HG03108 (cell line): ENCODE results near the gene PLXDC1.

Experiments
- ATAC-seq: cut with Tn5 transposase; IDR thresholded peaks from one replicate; pipeline ENCODE4 v1.9.1; 2021; ENCODE audit warnings: moderate library complexity; ENCODE audit not compliant: unreplicated experiment

Gene PLXDC1

GRCh38 chr17:39158623-39159022 lies 7.2 kb upstream of the PLXDC1 start:
- ATAC-seq: no peak

DNA sequence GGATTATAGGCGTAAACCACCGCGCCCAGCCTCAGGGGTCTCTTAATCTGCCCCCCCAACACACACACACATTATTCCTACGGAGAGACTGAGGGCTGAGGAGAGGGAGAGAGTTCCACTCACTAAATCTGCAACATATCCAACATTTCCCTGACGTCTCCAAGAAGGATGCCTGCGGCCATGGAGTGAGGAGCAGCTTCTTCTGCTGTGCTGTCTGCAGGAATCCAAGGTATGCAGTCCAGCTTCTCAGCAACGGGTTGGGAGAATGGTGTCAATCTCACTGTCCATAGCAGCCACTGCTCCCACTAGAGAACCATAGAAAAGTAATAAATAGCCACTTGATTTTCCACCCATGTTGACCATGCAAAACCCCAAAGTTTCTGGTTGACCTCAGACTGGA lies 5.1 kb upstream of the PLXDC1 start:
- ATAC-seq: no peak

- no peak for ATAC-seq
Measured at GRCh38 chr17:39155654-39156053, 4.2 kb upstream of the PLXDC1 start.

DNA sequence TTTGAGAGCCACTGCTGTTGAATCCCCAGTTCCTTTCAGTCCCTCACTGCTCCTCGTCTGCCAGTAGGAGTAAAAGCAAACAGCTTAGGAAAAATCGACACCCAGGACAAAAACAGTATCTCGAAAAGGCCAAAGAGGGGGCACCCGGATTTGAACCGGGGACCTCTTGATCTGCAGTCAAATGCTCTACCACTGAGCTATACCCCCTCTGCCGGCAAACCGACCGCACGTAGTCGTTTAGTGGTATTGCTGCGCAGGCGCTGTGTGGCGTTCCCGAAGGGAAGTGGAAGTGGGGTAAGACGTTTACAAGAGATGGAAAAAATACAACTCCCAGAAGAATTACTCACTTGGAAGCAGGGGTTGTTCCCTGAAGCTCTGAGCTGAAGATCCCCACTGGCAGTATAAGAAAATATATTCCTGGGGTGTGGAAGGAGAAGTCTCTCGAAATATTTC lies 2.2 kb upstream of the PLXDC1 start:
- ATAC-seq: peak; percentile 48

DNA sequence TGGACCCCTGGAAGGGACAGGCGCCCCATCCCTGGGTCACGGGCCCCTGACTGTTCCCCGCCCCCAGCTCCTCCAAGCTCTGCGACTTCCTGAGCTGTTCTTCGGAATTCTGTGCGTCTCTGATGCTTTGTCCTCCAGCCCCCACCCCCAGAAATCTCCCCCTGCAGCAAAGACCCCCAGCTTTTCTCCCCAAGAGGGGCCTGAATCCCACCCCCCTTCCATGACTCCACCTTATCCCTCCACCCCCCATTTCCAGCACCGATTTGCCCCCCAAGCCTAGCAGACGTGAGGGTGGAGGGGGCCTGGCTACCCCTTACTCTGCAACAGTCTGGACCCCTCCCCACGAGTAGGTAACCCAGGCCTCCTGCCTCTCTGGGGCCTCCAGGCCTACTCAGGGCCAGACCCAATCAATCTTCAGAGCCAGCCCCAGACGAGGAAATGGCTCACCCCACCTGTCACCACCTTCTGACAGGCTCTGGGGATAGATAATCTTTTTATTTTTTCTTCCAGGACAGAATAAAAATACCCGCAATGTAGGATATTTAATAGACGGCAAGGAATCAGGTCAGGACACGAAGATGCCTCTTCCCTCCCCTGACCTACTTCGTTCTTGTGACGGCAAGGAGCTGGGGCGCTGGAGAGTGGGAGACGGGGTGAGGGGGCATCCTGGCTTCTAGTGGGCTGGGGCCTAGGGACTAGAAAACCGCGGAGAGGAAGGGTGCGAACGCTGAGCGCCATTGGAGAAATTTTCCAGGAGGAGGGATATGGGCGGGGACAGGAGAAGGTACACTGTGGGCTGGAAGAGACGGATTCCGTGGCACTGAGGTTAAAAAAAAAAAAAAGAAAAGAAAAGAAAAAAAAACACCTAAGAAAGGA lies 744 bp upstream of the PLXDC1 start:
- no peak for ATAC-seq

DNA sequence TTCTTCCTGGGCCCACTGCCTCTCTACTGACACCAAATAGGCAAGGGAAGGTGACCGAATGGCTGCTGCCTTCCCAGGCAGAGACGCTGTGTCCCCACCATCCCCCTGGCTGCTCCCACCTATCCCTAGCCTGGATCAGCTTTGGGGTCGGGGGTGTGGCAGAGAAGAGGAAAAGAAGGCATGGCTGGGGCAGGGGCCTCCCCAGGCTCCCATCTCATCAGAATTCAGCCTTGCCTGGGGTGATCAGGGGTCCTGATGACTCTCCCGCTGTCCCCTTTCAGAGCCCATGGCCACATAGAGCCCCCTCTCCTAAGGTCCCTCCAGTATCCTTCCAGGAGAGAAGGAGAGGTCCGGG lies 665 bp downstream of the PLXDC1 start:
- no peak for ATAC-seq

- ATAC-seq: no peak
Measured at GRCh38 chr17:39150104-39150634, 1.3 kb downstream of the PLXDC1 start.

- no peak for ATAC-seq
Measured at GRCh38 chr17:39147221-39148185, 3.9 kb downstream of the PLXDC1 start.

DNA sequence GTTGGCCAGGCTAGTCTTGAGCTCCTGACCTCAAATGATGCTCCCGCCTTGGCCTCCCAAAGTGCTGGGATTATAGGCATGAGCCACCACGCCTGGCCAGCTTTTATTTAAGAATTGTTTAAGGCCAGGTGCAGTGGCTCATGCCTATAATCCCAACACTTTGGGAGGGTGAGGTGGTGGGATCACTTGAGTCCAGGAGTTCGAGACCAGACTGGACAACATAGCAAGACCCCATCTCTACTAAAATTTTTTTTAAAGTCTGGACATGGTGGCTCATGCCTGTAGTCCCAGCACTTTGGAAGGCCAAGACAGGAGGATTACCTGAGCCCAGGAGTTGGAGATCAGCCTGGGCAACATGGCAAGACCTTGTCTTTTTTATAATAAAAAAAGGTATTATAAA lies 5.2 kb downstream of the PLXDC1 start:
- no peak for ATAC-seq

DNA sequence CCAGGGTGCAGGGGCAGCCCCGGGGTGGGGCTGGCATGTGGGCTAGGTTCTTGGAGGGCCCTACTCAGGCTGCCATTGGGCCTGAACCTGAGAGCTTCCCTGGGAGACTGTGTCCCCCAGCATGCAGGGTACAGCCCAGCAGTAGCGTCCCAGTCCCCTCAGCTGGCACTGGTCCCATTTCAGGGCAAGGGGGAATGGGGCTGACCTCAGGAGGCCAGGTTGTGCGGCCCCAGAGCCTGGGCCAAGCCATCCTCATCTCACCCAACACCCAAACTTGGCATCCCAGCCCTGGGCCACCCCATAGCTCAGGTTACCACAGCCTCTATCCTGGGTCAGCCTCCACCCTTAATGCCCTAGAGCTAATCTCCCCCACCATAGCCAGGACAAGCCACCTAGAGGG lies 6.3 kb downstream of the PLXDC1 start:
- ATAC-seq: no peak

DNA sequence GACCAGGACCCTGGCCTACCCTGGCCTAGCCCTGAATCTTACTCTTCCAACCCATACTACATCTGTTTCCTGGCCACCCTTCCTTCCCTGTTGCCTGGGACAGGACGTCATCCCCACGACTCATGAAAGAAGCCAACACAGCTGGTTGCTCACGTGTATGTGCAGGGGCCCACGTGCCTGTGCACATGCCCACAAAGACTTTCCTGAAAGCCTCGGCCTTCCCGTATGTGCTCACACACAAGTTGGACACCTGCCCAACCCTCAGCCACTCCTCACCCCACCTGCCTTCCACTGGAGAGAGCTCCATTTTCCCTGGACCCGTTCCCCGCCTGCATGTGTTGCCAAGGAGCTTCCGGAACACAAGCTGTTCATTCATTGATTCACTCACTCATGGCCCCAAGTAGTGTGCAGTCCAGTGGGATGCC lies 7.0 kb downstream of the PLXDC1 start:
- ATAC-seq: no peak

DNA sequence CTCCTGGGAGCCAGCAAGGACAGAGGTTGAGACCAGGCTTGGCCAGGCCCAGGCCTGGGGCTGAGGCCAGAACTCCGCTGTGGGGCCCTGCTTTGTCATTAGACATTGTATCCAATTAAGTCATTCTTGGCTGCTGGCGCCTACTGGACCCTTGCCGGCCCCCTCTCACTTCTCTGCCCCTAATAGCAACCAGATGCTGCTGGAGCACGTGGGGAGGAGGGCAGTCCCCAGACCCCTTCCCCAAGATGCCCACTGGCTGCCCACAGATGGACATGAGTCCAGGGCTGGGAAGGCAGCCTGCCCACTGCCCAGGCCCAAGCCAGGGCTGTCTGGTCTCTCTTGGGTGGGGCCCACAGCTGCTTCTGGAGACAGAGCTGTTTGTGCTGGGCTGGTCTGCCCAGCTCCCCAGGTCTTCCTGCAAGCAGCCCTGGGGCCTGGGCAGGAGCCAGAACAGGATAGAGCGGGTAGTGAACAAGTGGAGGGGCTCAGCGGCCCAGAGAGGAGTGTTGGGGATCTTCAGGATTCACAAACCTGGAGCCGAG lies 7.8 kb downstream of the PLXDC1 start:
- ATAC-seq: no peak

GRCh38 chr17:39141915-39142664 lies 9.3 kb downstream of the PLXDC1 start:
- no peak for ATAC-seq

- ATAC-seq: no peak
Measured at GRCh38 chr17:39141294-39141693, 10.1 kb downstream of the PLXDC1 start.

DNA sequence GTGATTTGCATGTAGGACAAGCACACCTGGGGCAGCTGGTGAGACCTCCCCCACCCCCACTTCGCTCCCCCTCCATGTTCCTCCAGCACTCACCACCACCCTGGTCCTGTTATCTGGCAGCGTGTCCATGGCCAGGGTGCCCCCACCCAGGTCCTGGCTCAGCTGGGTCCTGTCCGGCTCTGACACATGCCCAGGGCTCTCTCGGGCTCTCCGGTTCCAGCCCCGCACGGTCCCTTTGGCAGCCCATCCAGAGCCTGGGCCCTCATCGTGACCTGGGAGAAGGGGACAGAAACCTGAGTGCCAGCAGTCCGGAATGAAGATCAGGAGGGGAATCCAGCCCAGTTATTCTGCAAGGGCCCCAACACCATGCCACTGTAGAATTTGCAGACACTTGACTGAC lies 11.9 kb downstream of the PLXDC1 start:
- ATAC-seq: no peak

DNA sequence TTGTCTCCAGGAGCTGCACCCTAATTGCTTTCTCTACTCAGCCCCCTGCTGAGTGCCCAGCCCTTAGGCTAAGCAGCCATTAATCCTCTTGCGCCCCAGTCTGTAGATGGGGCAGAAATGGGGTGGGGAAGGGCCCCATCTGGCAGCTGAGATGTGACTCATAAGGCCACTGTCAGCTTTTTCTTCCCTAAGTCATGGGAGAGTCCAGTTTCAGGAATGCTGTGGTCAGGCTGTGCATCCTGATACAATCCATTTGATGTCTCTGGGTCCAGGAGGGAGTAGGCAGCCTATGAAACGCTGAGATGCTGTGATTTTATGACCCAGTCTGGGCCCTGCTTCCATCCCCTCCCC lies 12.3 kb downstream of the PLXDC1 start:
- ATAC-seq: no peak

DNA sequence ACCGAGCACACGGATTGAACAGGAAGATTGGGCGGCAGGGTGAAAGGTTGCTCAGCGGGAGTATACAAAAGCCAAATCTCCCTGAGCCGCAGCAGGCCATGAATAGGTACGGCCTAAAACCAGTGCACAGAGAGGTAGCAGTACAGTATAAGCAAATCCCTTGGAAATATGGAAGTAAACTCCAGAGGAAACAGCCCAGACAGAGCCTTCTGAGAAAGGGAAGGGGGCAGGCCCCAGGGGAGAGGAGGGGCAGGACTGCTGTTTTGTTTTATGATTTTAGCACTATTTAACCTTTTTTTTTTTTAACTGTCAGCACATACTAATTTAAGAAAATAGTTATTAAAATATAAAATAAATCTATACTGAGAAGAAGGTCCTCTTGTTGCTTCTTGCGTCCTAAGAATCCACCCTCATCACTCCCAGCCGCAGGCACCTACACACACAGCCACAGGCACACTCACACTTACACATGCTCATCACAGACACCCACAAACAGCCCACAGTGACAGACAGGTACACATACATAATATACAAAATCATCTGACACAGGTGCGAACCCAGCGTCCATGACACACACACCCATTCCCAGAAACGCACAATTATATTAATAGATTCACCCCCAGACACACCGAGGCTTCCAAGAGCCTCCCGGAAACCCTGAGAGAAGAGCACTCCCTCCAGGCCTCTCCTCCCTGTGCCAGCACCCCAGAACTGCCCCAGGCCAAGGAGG lies 12.8 kb downstream of the PLXDC1 start:
- no peak for ATAC-seq

DNA sequence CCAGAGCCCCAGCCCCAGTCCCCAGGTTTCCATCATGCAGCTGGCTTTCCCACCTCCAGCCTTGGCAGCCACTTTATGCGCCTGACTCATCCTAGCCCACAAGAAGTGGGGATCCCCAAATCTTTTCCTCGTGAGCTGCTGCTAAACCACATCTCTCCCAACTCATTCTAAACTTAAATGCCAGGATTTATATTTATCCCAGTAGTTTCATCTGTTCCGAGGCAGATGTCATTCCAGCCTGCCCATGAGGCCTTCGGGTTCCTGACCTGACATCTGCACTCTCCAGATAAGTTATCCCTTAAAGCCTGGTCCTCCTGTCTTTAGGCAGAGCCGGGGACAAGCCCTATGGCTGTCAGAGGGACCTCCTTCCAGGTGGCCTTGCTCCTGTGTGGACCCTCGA lies 16.6 kb downstream of the PLXDC1 start:
- ATAC-seq: no peak

- no peak for ATAC-seq
Measured at GRCh38 chr17:39132192-39132610, 19.2 kb downstream of the PLXDC1 start.

DNA sequence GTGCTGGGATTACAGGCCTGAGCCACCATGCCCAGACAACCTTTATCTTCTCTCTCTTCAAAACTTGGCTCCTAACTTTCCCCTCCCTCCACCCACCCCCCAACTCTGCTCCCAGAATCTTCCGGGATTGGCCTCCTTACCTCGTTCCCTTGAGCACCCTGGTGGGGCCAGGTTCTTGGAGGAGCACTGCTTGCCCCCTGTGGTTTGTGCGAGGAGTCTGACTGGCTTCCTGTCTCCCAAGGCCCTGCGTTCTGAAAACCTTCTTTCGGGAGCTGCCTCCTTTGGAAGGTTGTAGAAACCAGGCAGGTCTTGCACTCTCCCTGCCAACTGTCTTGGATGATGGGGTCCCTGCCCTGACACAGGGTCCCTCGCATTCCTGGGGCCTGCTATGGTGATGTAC lies 19.8 kb downstream of the PLXDC1 start:
- no peak for ATAC-seq
